Inferior parietal cortex (tissue), 1 donor: ENCODE results near the gene TPI1.
A peak's percentile ranks its signal among the peaks of the same experiment; 100 is the strongest.
"Not testable (repeated sequence)": the region's sequence is repeated elsewhere in the genome, so short reads cannot be mapped to it uniquely, and the experiment has no call there.

ENCODE experiments used
- DNase-seq: peaks from one replicate; pipeline ENCODE4 v3.0.0-alpha.2; 2016; ENCODE audit errors: extremely low spot score

TPI1 gene

GRCh38 chr12:6847676-6848075 lies 19.7 kb upstream of the TPI1 start:
- no peak for DNase-seq

DNA sequence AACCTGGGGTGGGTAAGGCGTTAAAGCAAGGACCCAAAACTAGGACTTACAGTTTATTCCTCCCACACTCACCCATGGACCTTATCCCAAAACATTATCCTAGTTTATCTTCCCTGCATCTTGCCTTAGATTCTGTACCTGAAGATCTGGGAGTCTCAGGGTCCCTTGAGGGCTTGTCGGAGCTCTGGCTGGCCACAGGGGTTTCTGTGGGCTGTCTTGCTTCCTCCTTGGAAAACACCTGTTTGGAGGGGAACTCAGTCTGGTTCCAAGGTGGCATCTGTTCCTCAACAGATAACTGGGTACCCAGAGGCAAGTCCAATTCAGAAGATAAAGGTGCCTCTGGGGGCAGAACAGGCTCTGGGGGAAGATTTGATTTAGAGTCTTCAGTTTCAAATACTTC lies 17.9 kb upstream of the TPI1 start:
- DNase-seq = no peak

- no peak for DNase-seq
Observed at GRCh38 chr12:6849976-6850560, 17.3 kb upstream of the TPI1 start.

DNA sequence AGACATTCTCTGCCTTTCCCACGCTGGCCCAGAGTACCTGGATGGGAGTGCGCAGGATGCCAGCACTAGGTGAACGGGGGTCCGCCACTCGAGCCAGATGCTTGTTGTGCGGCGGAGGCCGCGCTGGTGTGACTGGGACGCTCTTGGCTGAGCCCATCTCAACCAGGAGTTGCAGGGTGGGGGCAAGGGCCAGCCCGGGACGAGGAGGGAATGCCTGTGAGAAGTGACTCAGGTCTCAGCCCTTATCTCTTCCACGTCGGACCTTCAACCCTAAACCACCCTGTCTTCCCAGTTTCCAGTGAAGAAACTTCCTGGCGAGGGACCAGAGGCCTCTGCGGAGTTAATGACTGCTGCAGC lies 16.6 kb upstream of the TPI1 start:
- no peak for DNase-seq

DNA sequence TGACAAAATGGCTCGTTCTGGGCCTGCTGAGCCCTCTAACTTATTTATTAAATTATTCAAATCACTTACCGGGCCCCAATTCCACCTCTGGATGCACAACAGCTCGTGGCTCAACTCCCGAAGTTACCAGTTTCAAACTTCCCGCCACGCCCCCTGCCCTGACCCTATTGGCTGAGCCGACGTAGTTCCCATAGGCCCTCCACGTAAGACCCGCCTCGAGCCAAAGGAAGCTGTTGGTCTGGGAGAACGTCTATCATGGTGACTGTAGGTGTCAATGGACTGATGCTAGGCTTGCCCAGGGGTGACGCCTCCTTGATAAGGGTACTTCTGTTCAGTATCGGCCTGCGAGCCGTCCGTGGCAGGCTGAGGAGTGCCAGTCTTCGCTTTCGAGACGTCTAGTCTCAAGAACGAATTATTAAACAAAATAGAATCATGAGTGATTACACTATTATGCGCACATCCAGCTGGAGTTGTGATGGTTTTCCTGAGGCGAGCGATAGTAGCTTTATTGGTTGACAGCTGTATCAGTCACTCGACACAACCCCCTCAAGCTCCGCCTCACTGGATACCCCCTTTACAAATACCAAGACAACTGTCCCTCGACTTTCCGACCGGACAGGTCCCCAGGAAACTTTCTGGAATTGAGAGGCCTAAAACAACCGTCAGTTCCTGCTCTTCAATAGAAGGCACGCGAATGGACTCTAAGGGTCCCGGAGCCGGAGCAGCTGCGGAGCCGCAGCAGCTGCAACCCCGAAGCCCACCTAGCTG lies 16.0 kb upstream of the TPI1 start, which contains the start of gene CDCA3:
Gene CDCA3 (minus strand): TSS at position 134 of the 768 bp plus-strand sequence. CDS start 334 bp downstream, outside the sequence.
- DNase-seq = peak; percentile 97

DNA sequence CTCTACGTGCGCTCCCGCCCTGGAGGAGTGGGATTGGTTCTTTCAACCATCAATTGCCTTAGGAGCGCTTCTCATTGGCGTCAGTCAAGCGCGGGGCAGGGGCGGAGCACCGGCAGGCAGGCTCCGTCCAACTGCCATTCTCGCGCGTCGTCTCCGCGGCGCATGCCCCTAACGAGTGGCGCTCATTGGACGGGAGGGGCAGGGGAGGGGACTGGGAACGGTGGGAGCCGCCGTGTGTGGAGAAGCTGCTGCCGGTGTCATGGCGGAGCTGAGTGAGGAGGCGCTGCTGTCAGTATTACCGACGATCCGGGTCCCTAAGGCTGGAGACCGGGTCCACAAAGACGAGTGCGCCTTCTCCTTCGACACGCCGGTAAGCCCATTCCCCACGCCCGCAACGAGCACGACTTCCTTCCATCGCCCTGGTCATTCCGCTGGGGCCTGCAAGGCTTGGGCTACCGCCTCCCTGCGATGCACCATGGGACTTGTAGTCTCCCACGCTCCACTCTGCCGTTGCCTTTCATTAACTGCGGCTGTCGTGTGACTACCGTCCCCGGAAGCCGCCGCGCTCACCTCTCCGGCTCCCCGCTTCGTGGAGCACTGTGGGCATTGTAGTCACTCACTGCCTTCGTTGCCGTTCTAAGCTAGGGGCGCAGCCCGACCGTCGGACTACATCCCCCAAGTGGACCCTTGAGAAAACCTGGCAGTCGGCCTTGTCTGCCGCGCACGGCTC lies 15.2 kb upstream of the TPI1 start, which contains the start of gene USP5:
Gene USP5 (plus strand): TSS at position 230 of the 730 bp plus-strand sequence. CDS start 30 bp downstream, at position 260.
- DNase-seq = peak; percentile 99

DNA sequence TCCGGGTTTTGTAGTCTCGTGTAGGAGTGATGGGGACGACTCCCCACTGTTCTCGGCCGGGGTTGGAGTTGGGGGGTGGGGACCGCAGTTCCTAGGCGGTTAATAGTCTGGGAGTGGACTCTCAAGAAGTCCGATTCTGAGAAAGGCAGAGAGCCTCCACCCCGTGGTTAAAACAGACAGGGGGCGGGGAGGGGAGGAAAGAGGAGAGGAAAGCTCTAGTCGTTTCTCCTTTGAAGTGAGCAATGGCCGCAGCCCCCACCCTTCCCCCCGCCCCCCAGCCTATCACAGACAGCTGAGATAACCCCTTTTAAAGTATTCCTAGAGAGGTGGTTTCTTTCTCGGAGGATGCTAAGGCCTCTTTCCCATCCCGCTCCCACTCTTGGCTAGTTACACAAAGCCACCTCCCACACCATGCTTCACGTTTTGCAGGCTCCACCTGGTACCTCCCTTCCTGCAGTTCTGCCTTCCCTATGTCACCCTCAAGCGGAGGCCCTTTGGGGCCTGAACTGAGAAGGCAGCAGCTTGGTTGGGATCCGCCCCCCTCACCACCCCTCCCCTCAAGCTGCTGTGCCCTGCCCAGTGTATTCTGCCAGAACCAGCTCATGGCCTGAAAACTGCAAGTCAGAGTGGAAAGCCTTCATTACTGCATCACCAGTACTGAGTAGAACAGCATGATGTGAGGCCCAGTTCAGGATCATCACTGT lies 14.5 kb upstream of the TPI1 start:
- DNase-seq = peak; percentile 32

DNA sequence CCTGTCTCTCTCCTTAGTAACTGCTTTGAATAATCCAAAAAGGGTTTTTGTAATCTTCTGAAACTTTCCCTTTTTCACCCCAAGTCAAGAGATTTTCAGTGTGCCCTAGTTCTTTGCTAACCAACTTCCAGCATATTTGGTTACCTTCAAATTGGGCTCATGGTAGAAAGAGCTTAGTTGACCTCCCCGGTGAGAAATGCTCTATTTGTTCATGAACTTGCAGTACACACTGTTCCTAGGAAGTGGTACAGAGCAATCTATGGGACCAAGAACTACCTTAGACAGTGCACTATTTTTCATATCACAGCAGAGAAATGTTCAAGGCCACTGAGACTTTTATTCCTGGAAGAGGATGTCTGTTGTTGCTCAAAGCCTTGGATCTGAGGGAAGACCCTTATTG lies 13.7 kb upstream of the TPI1 start:
- DNase-seq = no peak

DNA sequence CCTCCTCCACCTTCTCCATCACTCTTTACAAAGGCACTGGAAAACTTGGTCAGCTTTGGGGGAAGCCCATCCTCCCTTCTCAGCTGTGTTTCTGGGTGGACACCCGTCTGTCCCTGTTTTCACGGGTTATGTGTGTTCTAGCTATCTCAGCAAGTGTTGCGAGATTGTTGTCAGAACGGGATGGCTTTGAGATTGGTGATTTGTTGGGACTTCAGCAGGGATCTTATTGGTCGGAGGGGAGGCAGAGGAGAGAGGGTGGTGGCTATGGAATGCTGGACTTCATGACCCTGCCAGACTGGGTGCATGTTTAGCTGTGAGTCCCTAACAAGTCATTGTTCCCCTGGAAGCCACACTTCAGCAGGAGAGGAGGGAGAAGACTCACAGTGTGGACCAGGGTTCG lies 13.3 kb upstream of the TPI1 start:
- no peak for DNase-seq

- no peak for DNase-seq
Observed at GRCh38 chr12:6855322-6855721, 12.0 kb upstream of the TPI1 start.

DNA sequence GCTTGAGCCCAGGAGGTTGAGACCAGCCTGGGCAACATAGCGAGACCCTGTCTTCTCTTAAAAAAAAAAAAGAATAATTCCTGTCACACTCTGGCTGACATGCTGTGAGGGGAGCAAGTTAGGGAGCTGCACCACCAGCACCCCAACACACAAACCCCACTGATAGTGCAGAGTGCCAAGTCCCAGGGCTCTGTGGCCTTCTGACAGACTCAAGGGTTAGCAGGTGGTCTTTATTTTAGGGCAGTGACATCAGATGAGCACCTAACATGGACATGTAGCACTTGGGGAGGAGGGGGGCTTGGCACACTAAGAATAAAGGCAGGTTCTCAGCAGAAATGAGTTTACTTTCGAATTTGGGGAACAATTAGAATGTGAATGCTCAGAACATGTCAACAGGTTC lies 8.5 kb upstream of the TPI1 start:
- no peak for DNase-seq

DNA sequence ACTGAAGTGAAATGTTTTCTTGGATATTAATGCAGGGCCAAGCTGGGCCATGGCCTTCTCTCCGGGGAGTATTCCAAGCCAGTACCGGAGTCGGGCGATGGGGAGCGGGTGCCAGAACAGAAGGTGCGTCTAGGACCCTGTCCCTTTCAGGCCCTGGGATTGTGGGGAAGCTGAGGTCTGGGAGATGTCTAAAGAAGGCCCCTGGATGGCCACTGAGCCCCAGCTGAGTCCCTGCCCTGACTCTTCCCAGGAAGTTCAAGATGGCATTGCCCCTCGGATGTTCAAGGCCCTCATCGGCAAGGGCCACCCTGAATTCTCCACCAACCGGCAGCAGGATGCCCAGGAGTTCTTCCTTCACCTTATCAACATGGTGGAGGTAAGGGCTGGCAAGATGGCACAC lies 7.2 kb upstream of the TPI1 start:
- no peak for DNase-seq

- DNase-seq = no peak
Observed at GRCh38 chr12:6860942-6861341, 6.4 kb upstream of the TPI1 start.

GRCh38 chr12:6861391-6861790 lies 5.9 kb upstream of the TPI1 start:
- no peak for DNase-seq

DNA sequence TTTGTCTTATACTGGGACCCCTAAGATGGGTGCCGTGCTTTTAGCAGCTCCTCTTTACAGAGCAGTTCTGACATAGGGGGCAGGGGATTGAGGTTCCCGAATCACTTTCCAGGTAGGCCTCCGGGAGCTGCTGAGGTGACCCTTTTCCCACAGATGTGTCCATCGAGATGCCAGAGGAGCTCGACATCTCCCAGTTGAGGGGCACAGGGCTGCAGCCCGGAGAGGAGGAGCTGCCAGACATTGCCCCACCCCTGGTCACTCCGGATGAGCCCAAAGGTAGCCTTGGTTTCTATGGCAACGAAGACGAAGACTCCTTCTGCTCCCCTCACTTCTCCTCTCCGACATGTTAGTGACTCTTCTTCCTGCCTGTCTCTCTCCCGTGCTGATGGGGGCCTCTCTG lies 4.3 kb upstream of the TPI1 start:
- no peak for DNase-seq

GRCh38 chr12:6863586-6864321 lies 3.6 kb upstream of the TPI1 start:
- no peak for DNase-seq

DNA sequence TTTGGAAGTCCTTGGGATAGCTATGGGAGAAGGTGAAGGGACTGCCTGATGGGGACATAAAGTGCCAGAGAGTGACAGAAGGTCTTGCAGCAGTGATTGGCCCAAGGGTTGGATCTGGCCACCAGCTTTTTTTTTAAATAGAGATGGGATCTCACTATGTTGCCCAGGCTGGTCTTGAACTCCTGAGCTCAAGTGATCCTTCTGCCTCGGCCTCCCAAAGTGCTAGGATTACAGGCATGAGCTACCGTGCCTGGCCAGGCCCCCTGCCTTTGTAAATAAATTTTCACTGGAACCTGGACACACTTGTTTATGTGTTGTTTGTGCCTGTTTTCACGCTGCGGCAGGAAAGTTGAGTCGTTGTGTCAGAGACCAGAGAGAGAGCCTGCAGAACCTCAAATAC lies 2.0 kb upstream of the TPI1 start:
- not testable (repeated sequence) for DNase-seq

DNA sequence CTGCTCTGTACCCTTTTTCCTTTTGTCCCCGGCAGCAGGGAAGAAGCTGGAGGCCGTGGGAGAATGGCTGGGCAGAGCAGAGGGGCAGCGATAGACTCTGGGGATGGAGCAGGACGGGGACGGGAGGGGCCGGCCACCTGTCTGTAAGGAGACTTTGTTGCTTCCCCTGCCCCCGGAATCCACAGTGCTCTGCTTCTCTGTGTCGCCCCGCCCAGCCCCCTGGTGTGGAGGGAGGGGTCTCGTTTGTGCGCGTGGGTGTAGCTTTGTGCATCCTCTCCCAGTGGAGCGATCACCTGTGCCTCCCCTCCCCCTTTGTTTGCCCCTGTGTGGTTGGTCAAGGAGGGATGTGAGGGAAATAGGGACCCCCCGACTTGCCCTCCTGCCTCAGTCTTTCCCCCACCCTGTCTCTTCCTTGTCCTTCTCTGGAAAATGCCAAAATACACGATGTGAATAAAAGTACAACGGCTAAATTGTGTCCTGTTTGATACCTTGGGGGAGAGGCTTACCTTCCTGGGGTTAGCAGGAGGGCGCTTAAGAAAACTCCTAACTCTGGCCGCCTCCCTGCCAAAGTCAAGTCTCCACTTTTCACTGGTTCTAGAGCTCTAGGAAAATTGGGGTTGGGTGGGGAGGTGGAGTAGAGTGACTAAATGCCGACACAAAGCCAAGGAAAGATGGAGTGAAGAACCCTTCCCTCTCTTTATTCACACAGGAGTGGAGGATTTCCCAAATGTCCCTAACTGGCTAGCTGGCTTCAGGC lies 990 bp upstream of the TPI1 start:
- no peak for DNase-seq

- DNase-seq = no peak
Observed at GRCh38 chr12:6866920-6867412, 365 bp upstream of the TPI1 start.

- DNase-seq = no peak
Observed at GRCh38 chr12:6868211-6869048, 1.1 kb downstream of the TPI1 start.
